Cortex of kidney (tissue), 1 donor: Measurements from ENCODE around the gene NT5C2.
"Not testable (repeated sequence)": the region's sequence is repeated elsewhere in the genome, so short reads cannot be mapped to it uniquely, and the experiment has no call there.

Experiments used
- DNase-seq: peaks from one replicate; lab custom pipeline; 2025; lab: John Stamatoyannopoulos, UW

Gene NT5C2

GRCh38 chr10:103193107-103193819 lies at the start of gene NT5C2:
TSS of gene NT5C2 (minus strand) at chr10:103193272. CDS start at chr10:103174958, 18,314 bp downstream.
- DNase-seq: peak; percentile 28

GRCh38 chr10:103241262-103242011 lies 48.4 kb upstream of the NT5C2 start:
- no peak for DNase-seq

- DNase-seq: no peak
Observed at GRCh38 chr10:103238506-103239252, 45.6 kb upstream of the NT5C2 start.

- DNase-seq: no peak
Observed at GRCh38 chr10:103235775-103236174, 42.7 kb upstream of the NT5C2 start.

GRCh38 chr10:103232772-103233488 lies 39.9 kb upstream of the NT5C2 start:
- DNase-seq: no peak

- no peak for DNase-seq
Observed at GRCh38 chr10:103232131-103232673, 39.1 kb upstream of the NT5C2 start.

GRCh38 chr10:103231047-103231551 lies 38.0 kb upstream of the NT5C2 start:
- DNase-seq: no peak

GRCh38 chr10:103227416-103227815 lies 34.3 kb upstream of the NT5C2 start:
- DNase-seq: no peak

- DNase-seq: no peak
Observed at GRCh38 chr10:103225939-103226338, 32.9 kb upstream of the NT5C2 start.

- not testable (repeated sequence) for DNase-seq
Observed at GRCh38 chr10:103224721-103225120, 31.6 kb upstream of the NT5C2 start.

GRCh38 chr10:103224133-103224532 lies 31.1 kb upstream of the NT5C2 start:
- DNase-seq: no peak

- DNase-seq: not testable (repeated sequence)
Observed at GRCh38 chr10:103216362-103216761, 23.3 kb upstream of the NT5C2 start.

GRCh38 chr10:103215601-103216000 lies 22.5 kb upstream of the NT5C2 start:
- no peak for DNase-seq

- not testable (repeated sequence) for DNase-seq
Observed at GRCh38 chr10:103210262-103210661, 17.2 kb upstream of the NT5C2 start.

GRCh38 chr10:103207643-103208042 lies 14.6 kb upstream of the NT5C2 start:
- DNase-seq: not testable (repeated sequence)

- no peak for DNase-seq
Observed at GRCh38 chr10:103207141-103207540, 14.1 kb upstream of the NT5C2 start.

- not testable (repeated sequence) for DNase-seq
Observed at GRCh38 chr10:103206715-103207114, 13.6 kb upstream of the NT5C2 start.

- DNase-seq: not testable (repeated sequence)
Observed at GRCh38 chr10:103205401-103205800, 12.3 kb upstream of the NT5C2 start.

GRCh38 chr10:103204353-103205255 lies 11.5 kb upstream of the NT5C2 start:
- no peak for DNase-seq

- DNase-seq: no peak
Observed at GRCh38 chr10:103203466-103203865, 10.4 kb upstream of the NT5C2 start.
